Caco-2 (cell line): ENCODE measurements around the gene SCLT1. TPM values are rescaled to one million over a fixed set of nuclear protein-coding genes. Genes with fewer than 3 reads are reported as not detected.

ENCODE experiments used
- BruUV-seq: library from RNA; stranded (reverse); fragments of 400-500 nt; replicated peaks from 2 replicates; lab custom pipeline; 2021; lab: Mats Ljungman, UMichigan
- CTCF ChIA-PET: fragments of 300-600 bp; sonication (Branson Sonifier 250); formaldehyde crosslinking; loops from one replicate; lab custom pipeline; 2022; ENCODE audit warnings: antibody characterized with exemption; lab: Charles Lee
- POLR2A ChIA-PET: fragments of 300-600 bp; sonication (Branson Sonifier 250); formaldehyde crosslinking; loops from one replicate; lab custom pipeline; 2022; ENCODE audit warnings: antibody characterized with exemption; lab: Charles Lee
- DNase-seq, 2 experiments: peaks; one replicate each; pipeline versions ENCODE4 v3.0.0 to v3.0.0-alpha.2; 2020 to 2022
- H3K27me3 ChIP-seq: replicated peaks from 2 replicates; pipeline ENCODE4 v1.6.0; 2011; ENCODE audit warnings: low read length; ENCODE audit not compliant: control insufficient read depth, insufficient read depth
- H3K36me3 ChIP-seq: 2 replicates; pipeline ENCODE4 v1.5.1; 2011; ENCODE audit warnings: low read length; ENCODE audit not compliant: control insufficient read depth, insufficient read depth
- H3K4me1 ChIP-seq: fragments of 250-450 bp; sonication (Bioruptor Pico); 2 replicates; pipeline ENCODE4 v1.5.1; 2020; ENCODE audit warnings: mild to moderate bottlenecking
- H3K4me3 ChIP-seq: 2 replicates; pipeline ENCODE4 v1.5.1; 2011; ENCODE audit warnings: low read depth, mild to moderate bottlenecking, control low read depth, low read length
- H3K9me3 ChIP-seq: fragments of 250-450 bp; sonication (Bioruptor Pico); 2 replicates; pipeline ENCODE4 v1.5.1; 2020; ENCODE audit warnings: mild to moderate bottlenecking, moderate library complexity
- H3K27ac Mint-ChIP-seq: one replicate; pipeline ENCODE4 v1.8.0; 2022; ENCODE audit warnings: mixed read lengths; ENCODE audit not compliant: unreplicated experiment
- H3K27me3 Mint-ChIP-seq: one replicate; pipeline ENCODE4 v1.8.0; 2022; ENCODE audit warnings: mixed read lengths; ENCODE audit not compliant: insufficient read depth, unreplicated experiment
- H3K36me3 Mint-ChIP-seq: one replicate; pipeline ENCODE4 v1.8.0; 2022; ENCODE audit warnings: mild to moderate bottlenecking, mixed read lengths; ENCODE audit not compliant: insufficient read depth, unreplicated experiment
- H3K4me1 Mint-ChIP-seq: one replicate; pipeline ENCODE4 v1.8.0; 2022; ENCODE audit warnings: low read depth, mixed read lengths; ENCODE audit not compliant: unreplicated experiment
- H3K4me3 Mint-ChIP-seq: one replicate; pipeline ENCODE4 v1.8.0; 2022; ENCODE audit warnings: mild to moderate bottlenecking, moderate library complexity, mixed read lengths; ENCODE audit not compliant: unreplicated experiment
- H3K9me3 Mint-ChIP-seq: one replicate; pipeline ENCODE4 v1.8.0; 2022; ENCODE audit warnings: mixed read lengths; ENCODE audit not compliant: unreplicated experiment
- intact Hi-C: fragments of 100-400 bp; cut with micrococcal nuclease; formaldehyde crosslinking; loops from one replicate; pipeline ENCODE4 v1.10.0; 2022; ENCODE audit not compliant: unreplicated experiment
- total RNA-seq: library from RNA; stranded (reverse); gene quantifications from 2 replicates; pipeline ENCODE4 v1.2.3, GENCODE V29; 2022
- TF ChIP-seq, protein P1 (sequence below), 2 experiments: fragments of 200-600 bp in 1 of 2; IDR thresholded peaks; 1 replicate in 1 of 2; 2 replicates in 1 of 2; pipeline versions ENCODE4 v1.5.1 to v1.8.0; 2011 to 2022; ENCODE audit warnings: antibody characterized with exemption in 1 of 2, control low read depth in 1 of 2, inconsistent platforms in 1 of 2, low read depth in 1 of 2, low read length in 1 of 2, mild to moderate bottlenecking in 1 of 2, moderate library complexity in 1 of 2; ENCODE audit not compliant: insufficient read depth in 1 of 2, severe bottlenecking in 1 of 2, unreplicated experiment in 1 of 2

The SCLT1 gene
- total RNA-seq, 1 experiment from 2014 or later, result 9.3 TPM

DNA sequence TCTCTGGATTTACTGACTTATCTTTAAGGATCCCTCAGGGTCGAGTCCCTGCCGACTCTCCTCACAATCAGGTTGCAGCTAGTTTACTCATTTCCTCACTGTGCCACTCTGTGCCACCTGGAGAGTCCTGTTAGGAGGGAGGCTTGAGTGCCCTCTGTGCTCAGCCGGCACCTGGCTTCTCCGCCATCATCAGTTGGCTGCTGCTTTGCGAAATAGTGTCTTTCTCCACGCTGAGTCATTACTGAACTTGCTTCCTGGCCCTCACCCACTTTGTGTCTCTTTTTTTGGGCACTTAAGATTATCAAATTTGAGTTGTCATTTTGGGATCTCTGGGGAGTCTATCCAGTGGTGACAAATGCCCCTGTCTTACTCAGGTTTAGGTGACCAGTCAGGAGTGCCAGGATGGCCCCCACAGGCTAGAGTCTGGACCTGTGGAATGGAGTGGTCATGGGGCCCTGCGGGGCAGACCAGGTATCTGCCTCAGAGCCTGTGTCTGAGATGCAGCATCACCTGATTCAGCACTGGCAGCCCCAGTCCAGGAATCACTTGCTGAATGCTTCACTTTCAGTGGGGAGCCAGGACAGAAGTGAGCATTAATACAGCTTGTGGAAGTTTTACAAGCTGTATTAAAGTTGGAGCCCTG lies 246.1 kb downstream of the SCLT1 start:
- no TSS peak for BruUV-seq
- Histone ChIP-seq H3K9me3 (no peaks in the 10 kb centered on the region), H3K27me3 (no peaks in the 10 kb centered on the region), H3K4me3 (no peak overlapping the region), H3K4me1 (no peaks in the 10 kb centered on the region), H3K36me3 (peaks cover 1% of the 10 kb centered on the region; the same call in 1 of the 2 replicates)
- POLR2A ChIA-PET, result no interaction called here
- no peak overlapping the region for H3K4me3 Mint-ChIP-seq
- H3K4me1 Mint-ChIP-seq, result no peaks in the 10 kb centered on the region
- TF ChIP-seq, protein P1, sequence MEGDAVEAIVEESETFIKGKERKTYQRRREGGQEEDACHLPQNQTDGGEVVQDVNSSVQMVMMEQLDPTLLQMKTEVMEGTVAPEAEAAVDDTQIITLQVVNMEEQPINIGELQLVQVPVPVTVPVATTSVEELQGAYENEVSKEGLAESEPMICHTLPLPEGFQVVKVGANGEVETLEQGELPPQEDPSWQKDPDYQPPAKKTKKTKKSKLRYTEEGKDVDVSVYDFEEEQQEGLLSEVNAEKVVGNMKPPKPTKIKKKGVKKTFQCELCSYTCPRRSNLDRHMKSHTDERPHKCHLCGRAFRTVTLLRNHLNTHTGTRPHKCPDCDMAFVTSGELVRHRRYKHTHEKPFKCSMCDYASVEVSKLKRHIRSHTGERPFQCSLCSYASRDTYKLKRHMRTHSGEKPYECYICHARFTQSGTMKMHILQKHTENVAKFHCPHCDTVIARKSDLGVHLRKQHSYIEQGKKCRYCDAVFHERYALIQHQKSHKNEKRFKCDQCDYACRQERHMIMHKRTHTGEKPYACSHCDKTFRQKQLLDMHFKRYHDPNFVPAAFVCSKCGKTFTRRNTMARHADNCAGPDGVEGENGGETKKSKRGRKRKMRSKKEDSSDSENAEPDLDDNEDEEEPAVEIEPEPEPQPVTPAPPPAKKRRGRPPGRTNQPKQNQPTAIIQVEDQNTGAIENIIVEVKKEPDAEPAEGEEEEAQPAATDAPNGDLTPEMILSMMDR (IDR thresholded peaks at IDR 0.05; ENCODE audit: insufficient read depth in 1 of 2, low read depth in 1 of 2, low read length in 1 of 2, severe bottlenecking in 1 of 2, unreplicated experiment in 1 of 2), result no peak
- H3K27ac Mint-ChIP-seq, result no peak overlapping the region
- intact Hi-C loops, result no loop called here
- no peaks in the 10 kb centered on the region for H3K9me3 Mint-ChIP-seq
- peaks cover 85% of the 10 kb centered on the region for H3K36me3 Mint-ChIP-seq
- CTCF ChIA-PET, result no interaction called here
- no peak for DNase-seq
- H3K27me3 Mint-ChIP-seq, result no peaks in the 10 kb centered on the region

GRCh38 chr4:128846063-128846462 lies 247.3 kb downstream of the SCLT1 start:
- ChIA-PET CTCF (no interaction called here), POLR2A (no interaction called here)
- peaks cover 6% of the 10 kb centered on the region; the same call in 1 of the 2 replicates for H3K4me1 ChIP-seq
- H3K9me3 Mint-ChIP-seq, result no peaks in the 10 kb centered on the region
- H3K4me3 ChIP-seq, result no peak overlapping the region
- TF ChIP-seq, protein P1 (IDR thresholded peaks at IDR 0.05; ENCODE audit: insufficient read depth in 1 of 2, low read depth in 1 of 2, low read length in 1 of 2, severe bottlenecking in 1 of 2, unreplicated experiment in 1 of 2), result no peak
- DNase-seq, result no peak
- no peaks in the 10 kb centered on the region for H3K9me3 ChIP-seq
- H3K27ac Mint-ChIP-seq, result no peak overlapping the region
- peaks cover 8% of the 10 kb centered on the region for H3K4me1 Mint-ChIP-seq
- no peaks in the 10 kb centered on the region for H3K27me3 ChIP-seq
- no peaks in the 10 kb centered on the region for H3K27me3 Mint-ChIP-seq
- peaks cover 82% of the 10 kb centered on the region for H3K36me3 Mint-ChIP-seq
- no TSS peak for BruUV-seq
- H3K36me3 ChIP-seq, result peaks cover 1% of the 10 kb centered on the region; the same call in 1 of the 2 replicates
- no peak overlapping the region for H3K4me3 Mint-ChIP-seq
- intact Hi-C loops, result no loop called here

DNA sequence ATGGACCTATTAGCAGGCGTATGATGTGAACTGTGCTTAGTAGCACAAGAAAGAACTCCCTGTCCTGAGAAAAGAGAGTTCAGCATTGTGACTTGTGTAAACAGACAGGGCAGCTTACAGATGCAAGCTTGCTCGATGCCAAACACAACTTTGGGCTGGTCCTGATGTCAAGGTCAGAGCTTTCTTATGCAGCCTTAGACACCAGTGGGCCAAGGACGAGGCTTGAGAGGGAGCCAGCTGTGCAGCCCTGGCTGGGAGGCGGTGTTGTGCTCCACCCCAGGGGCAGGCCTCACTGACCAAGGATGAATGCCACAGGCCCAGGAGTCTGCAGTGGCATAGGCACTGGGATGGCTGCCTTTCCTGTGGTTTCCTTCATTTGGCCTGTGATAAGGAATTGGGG lies 248.4 kb downstream of the SCLT1 start:
- intact Hi-C loops, result no loop called here
- Histone ChIP-seq H3K4me1 (peaks cover 11% of the 10 kb centered on the region; the same call in 1 of the 2 replicates), H3K36me3 (peaks cover 1% of the 10 kb centered on the region; the same call in 1 of the 2 replicates), H3K4me3 (no peak overlapping the region), H3K27me3 (no peaks in the 10 kb centered on the region), H3K9me3 (no peaks in the 10 kb centered on the region)
- DNase-seq, result no peak
- Mint-ChIP-seq H3K9me3 (no peaks in the 10 kb centered on the region), H3K36me3 (peaks cover 70% of the 10 kb centered on the region), H3K27me3 (no peaks in the 10 kb centered on the region), H3K27ac (no peak overlapping the region), H3K4me1 (peaks cover 18% of the 10 kb centered on the region), H3K4me3 (no peak overlapping the region)
- ChIA-PET CTCF (no interaction called here), POLR2A (interaction anchor here (0.5 kb wide), 1 partner anchor 1063 kb away, joined by 6 read pairs; the partner anchor contains the start of gene HSPA4L)
- TF ChIP-seq, protein P1 (IDR thresholded peaks at IDR 0.05; ENCODE audit: insufficient read depth in 1 of 2, low read depth in 1 of 2, low read length in 1 of 2, severe bottlenecking in 1 of 2, unreplicated experiment in 1 of 2), result no peak
- no TSS peak for BruUV-seq
